ENCODE data around the gene HPSE. TPM values are rescaled to one million over a fixed set of nuclear protein-coding genes. Genes with fewer than 3 reads are reported as not detected.

The HPSE gene
- total and polyA plus RNA-seq, 2 of the 8 experiments (the other 6 are each of a cell fraction or from before 2014, with no cell fraction given) = 1.5 to 5.0 TPM

- no peak overlapping the region for H2BK12ac ChIP-seq (ENCODE audit: low read depth, low read length)
- H4K91ac ChIP-seq (replicated peaks; ENCODE audit: insufficient read length, low read length) = no peak overlapping the region
- no peaks in the 10 kb centered on the region for H3K79me1 ChIP-seq (ENCODE audit: low read depth, low read length)
- H4K8ac ChIP-seq (ENCODE audit: extremely low read depth, insufficient read depth, low read length) = no peak overlapping the region
- CTCF ChIA-PET (ENCODE audit: partially characterized antibody) = interaction anchor here (1.1 to 1.7 kb wide), 2 partner anchors 14 to 23 kb away, joined by 3 to 6 read pairs; no protein-coding TSS in a partner anchor
- H3K9me3 ChIP-seq (ENCODE audit: insufficient read depth in 2 of 2, low read depth in 1 of 2, low read length in 1 of 2) = no peaks in the 10 kb centered on the region
- no peak overlapping the region for H3K23ac ChIP-seq (ENCODE audit: insufficient read length)
- H2AFZ ChIP-seq (ENCODE audit: low read length) = no peak overlapping the region
- TF ChIP-seq TAF1 (IDR thresholded peaks at IDR 0.05; ENCODE audit: low read depth, low read length) (no peak), MAX (IDR thresholded peaks at IDR 0.05) (no peak), GABPA (IDR thresholded peaks at IDR 0.05; ENCODE audit: borderline replicate concordance, insufficient read depth, low read length) (no peak)
- no peak overlapping the region for H4K5ac ChIP-seq (ENCODE audit: insufficient read length, low read depth, low read length)
- WGBS, 2 experiments (ENCODE audit: extremely low coverage in 1 of 2, insufficient coverage in 1 of 2, insufficient read length in 1 of 2, insufficient replicate concordance in 2 of 2, low coverage in 1 of 2, low lambda C conversion rate in 2 of 2, missing lambda C conversion rate in 1 of 2) = 91% methylated on average over 2 of the region's 2 CpGs; no CpG with 5 or more reads in 1 of the 2 experiments
- H3K27me3 ChIP-seq (replicated peaks in 1 of 4; ENCODE audit: control insufficient read depth in 3 of 4, extremely low read depth in 1 of 4, insufficient read depth in 3 of 4, low read length in 3 of 4) = no peaks in the 10 kb centered on the region
- no peak overlapping the region for H2BK20ac ChIP-seq (ENCODE audit: low read length)
- DNase-seq (ENCODE audit: low read depth in 1 of 2, low spot score in 2 of 2) (no peak), FAIRE-seq (no peak)
- H3K9ac ChIP-seq (replicated peaks in 1 of 4; ENCODE audit: extremely low read depth in 1 of 4, low read depth in 3 of 4, low read length in 3 of 4) = no peak overlapping the region
- H3K79me2 ChIP-seq (ENCODE audit: control insufficient read depth in 1 of 2, insufficient read depth in 2 of 2, low read length in 2 of 2) = no peaks in the 10 kb centered on the region
- no peak overlapping the region for H2BK5ac ChIP-seq (ENCODE audit: low read depth, low read length)
- no peaks in the 10 kb centered on the region for H3K36me3 ChIP-seq (ENCODE audit: control insufficient read depth in 2 of 4, insufficient read depth in 4 of 4, low read length in 3 of 4)
- H4K20me1 ChIP-seq (replicated peaks in 1 of 2; ENCODE audit: control insufficient read depth in 1 of 2, insufficient read depth in 2 of 2, low read length in 2 of 2) = no peaks in the 10 kb centered on the region
- no peak overlapping the region for H3K14ac ChIP-seq (ENCODE audit: insufficient read length)
- H3K56ac ChIP-seq (replicated peaks; ENCODE audit: insufficient read length, low read depth, low read length) = no peak overlapping the region
- H2BK120ac ChIP-seq (replicated peaks; ENCODE audit: low read depth, low read length) = no peak overlapping the region
- no peak overlapping the region for H2AK5ac ChIP-seq (ENCODE audit: low read depth, low read length)
- no peaks in the 10 kb centered on the region for H3K23me2 ChIP-seq (ENCODE audit: low read depth, low read length)
- no peak overlapping the region for H3K4me2 ChIP-seq (ENCODE audit: insufficient read depth in 1 of 2, low read depth in 2 of 2, low read length in 2 of 2)
- H3K4ac ChIP-seq (replicated peaks; ENCODE audit: insufficient read length, low read depth, low read length) = no peak overlapping the region
- no peak overlapping the region for H2BK15ac ChIP-seq (ENCODE audit: low read length)
- H3K18ac ChIP-seq (ENCODE audit: extremely low read depth, low read length) = no peak overlapping the region
- H3K4me1 ChIP-seq (replicated peaks in 1 of 4; ENCODE audit: control insufficient read depth in 3 of 4, insufficient read depth in 4 of 4, low read length in 3 of 4) = peaks cover 0 to 4% (median 0%) of the 10 kb centered on the region in 4 experiments; a peak in 2 of 7 replicates
- no peak overlapping the region for H3K27ac ChIP-seq (ENCODE audit: low read depth, low read length)
- POLR2A ChIA-PET (ENCODE audit: partially characterized antibody) = no interaction called here
- no peak overlapping the region for H3K4me3 ChIP-seq (ENCODE audit: extremely low read depth in 1 of 4, insufficient read depth in 2 of 4, low read depth in 3 of 4, low read length in 4 of 4)
Observed at GRCh38 chr4:83305187-83305586, 29.5 kb downstream of the HPSE start.
